Esophagus (tissue), 2 donors: ENCODE results near the gene MTHFS. TPM values are rescaled to one million over a fixed set of nuclear protein-coding genes. Genes with fewer than 3 reads are reported as not detected.
"Not testable (repeated sequence)": the region's sequence is repeated elsewhere in the genome, so short reads cannot be mapped to it uniquely, and the experiment has no call there.

ENCODE experiments used
- H3K27ac ChIP-seq, 2 donors: one replicate each; pipeline ENCODE4 v1.5.1; 2013; ENCODE audit warnings: low read depth in 2 of 2, mild to moderate bottlenecking in 2 of 2, inconsistent platforms in 1 of 2, low read length in 1 of 2, moderate library complexity in 1 of 2
- H3K27me3 ChIP-seq, 2 donors: one replicate each; pipeline ENCODE4 v1.6.1; 2013; ENCODE audit warnings: low read length in 2 of 2, control low read depth in 1 of 2, mild to moderate bottlenecking in 1 of 2; ENCODE audit not compliant: insufficient read depth in 2 of 2, control insufficient read depth in 1 of 2
- H3K36me3 ChIP-seq, 2 donors: one replicate each; pipeline ENCODE4 v1.6.1; 2013; ENCODE audit warnings: low read length in 1 of 2; ENCODE audit not compliant: control insufficient read depth in 2 of 2, insufficient read depth in 2 of 2
- H3K4me1 ChIP-seq, 2 donors: one replicate each; pipeline ENCODE4 v1.6.1; 2013; ENCODE audit warnings: low read length in 1 of 2; ENCODE audit not compliant: control insufficient read depth in 2 of 2, insufficient read depth in 2 of 2
- H3K4me3 ChIP-seq, 2 donors: one replicate each; pipeline ENCODE4 v1.5.1; 2013; ENCODE audit warnings: low read length in 2 of 2, mild to moderate bottlenecking in 2 of 2, low read depth in 1 of 2, moderate library complexity in 1 of 2
- H3K9me3 ChIP-seq, 2 donors: one replicate each; pipeline ENCODE4 v1.6.1; 2013; ENCODE audit warnings: mild to moderate bottlenecking in 2 of 2, low read depth in 1 of 2, low read length in 1 of 2, moderate library complexity in 1 of 2; ENCODE audit not compliant: control insufficient read depth in 2 of 2, insufficient read depth in 1 of 2
- WGBS, 2 donors: extraction: QIAGEN DNeasy Blood & Tissue Kit; methylation state at CpG; one replicate each; pipeline ENCODE4 v1.1.7; 2013; 5-methylcytosine and 5-hydroxymethylcytosine counted together
- polyA plus RNA-seq, 2 donors: library from polyadenylated mRNA; stranded (reverse); fragments of 200-250 nt; gene quantifications; one replicate each; pipeline ENCODE4 v1.2.3, GENCODE V29; 2013
- donor health status: healthy with polysubstance abuse.
- donor health status: Bipolar disorder and iron deficiency.

The MTHFS gene
- polyA plus RNA-seq, 2 donors = 17.1 to 32.8 TPM

DNA sequence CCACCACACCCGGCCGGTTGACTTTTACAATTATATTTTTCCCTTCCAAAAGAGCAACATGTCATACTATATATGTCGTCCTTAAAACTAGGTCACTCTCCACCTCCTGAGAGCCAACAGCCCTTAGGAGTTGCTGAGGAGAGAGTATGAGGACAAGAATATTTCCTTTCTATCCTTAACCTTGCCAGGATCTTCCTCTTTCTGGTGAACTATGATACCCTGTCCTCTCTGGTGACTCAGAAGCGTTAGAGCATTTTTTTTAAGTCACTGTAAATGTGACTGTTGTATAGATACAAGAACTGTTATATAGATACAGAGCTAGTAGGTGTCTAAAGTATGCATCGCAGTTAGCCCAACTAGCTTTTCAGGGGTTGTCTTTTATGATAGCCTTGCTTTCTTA, 33.7 kb upstream of the MTHFS start:
- no peak overlapping the region for H3K27ac ChIP-seq
- H3K9me3 ChIP-seq = no peaks in the 10 kb centered on the region
- no peaks in the 10 kb centered on the region for H3K36me3 ChIP-seq
- H3K4me3 ChIP-seq = no peak overlapping the region
- 71 to 72% methylated on average over 5 of the region's 5 CpGs for WGBS, 2 donors
- no peaks in the 10 kb centered on the region for H3K4me1 ChIP-seq
- no peaks in the 10 kb centered on the region for H3K27me3 ChIP-seq

DNA sequence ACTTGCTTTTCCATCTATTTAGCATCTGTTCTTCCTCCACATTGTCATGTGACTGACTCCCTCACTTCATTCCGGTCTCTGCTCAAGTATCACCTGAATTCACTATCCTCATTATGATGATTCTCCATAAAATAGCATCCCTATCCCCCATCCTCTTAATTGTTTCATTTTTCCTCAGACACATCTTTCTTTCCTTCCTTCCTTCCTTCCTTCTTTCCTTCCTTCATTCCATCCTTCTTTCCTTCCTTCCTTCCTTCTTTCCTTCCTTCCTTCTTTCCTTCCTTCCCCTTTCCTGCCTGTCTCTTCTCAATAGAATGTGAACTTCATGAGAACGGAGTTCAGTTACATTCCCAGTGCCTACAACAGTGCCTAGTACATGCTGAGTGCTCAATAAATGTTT, 32.6 kb upstream of the MTHFS start:
- no peaks in the 10 kb centered on the region for H3K36me3 ChIP-seq
- 85 to 90% methylated on average over 2 of the region's 2 CpGs for WGBS, 2 donors
- H3K9me3 ChIP-seq = no peaks in the 10 kb centered on the region
- H3K4me3 ChIP-seq = no peak overlapping the region
- H3K4me1 ChIP-seq = peaks cover 0 to under 1% of the 10 kb centered on the region in 2 donors
- H3K27ac ChIP-seq = no peak overlapping the region
- no peaks in the 10 kb centered on the region for H3K27me3 ChIP-seq

GRCh38 chr15:79926116-79926515, 29.3 kb upstream of the MTHFS start:
- not testable (repeated sequence) for H3K9me3 ChIP-seq, H3K4me3 ChIP-seq, H3K36me3 ChIP-seq, H3K4me1 ChIP-seq, H3K27me3 ChIP-seq, H3K27ac ChIP-seq
- 97 to 98% methylated on average over 21 to 36 of the region's 36 CpGs for WGBS, 2 donors

DNA sequence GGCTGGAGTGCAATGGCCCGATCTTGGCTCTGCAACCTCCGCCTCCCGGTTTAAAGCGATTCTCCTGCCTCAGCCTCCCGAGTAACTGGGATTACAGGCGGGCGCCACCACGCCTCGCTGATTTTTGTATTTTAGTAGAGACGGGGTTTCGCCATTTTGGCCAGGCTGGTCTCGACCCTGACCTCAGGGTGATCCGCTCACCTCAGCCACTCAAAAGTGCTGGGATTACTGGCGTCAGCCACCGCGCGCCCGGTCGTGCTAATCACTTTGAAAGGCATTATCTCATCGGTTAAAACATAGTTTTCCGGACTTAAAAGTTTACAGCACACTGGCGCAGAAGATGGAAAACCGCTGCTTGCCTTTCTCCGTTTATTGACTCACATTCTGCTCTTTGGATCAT, 27.6 kb upstream of the MTHFS start:
- no peaks in the 10 kb centered on the region for H3K36me3 ChIP-seq
- H3K9me3 ChIP-seq = peaks cover 6 to 8% of the 10 kb centered on the region in 2 donors
- H3K27ac ChIP-seq = peak overlapping the region; percentile 96 to 99
- H3K4me1 ChIP-seq = peaks cover 0 to 3% of the 10 kb centered on the region in 2 donors
- 90 to 93% methylated on average over 24 of the region's 24 CpGs for WGBS, 2 donors
- no peaks in the 10 kb centered on the region for H3K27me3 ChIP-seq
- peak overlapping the region in 1 of 2 donors; percentile 68 for H3K4me3 ChIP-seq

GRCh38 chr15:79923515-79924169, 26.8 kb upstream of the MTHFS start:
- Histone ChIP-seq H3K27me3 (no peaks in the 10 kb centered on the region), H3K4me1 (peaks cover 0 to 3% of the 10 kb centered on the region in 2 donors), H3K4me3 (peak overlapping the region; percentile 68 to 90), H3K9me3 (peaks cover 10 to 14% of the 10 kb centered on the region in 2 donors), H3K27ac (peak overlapping the region; percentile 96 to 99), H3K36me3 (peaks cover 0 to 3% of the 10 kb centered on the region in 2 donors)
- 0% methylated on average over 62 to 68 of the region's 68 CpGs for WGBS, 2 donors

- Histone ChIP-seq H3K4me1 (peaks cover 0 to 3% of the 10 kb centered on the region in 2 donors), H3K9me3 (peaks cover 14 to 17% of the 10 kb centered on the region in 2 donors), H3K36me3 (peaks cover 0 to 3% of the 10 kb centered on the region in 2 donors), H3K27me3 (no peaks in the 10 kb centered on the region), H3K27ac (peak overlapping the region; percentile 96 to 99), H3K4me3 (peak overlapping the region; percentile 68 to 90)
- whole genome bisulfite sequencing, 2 donors = 0% methylated on average over 31 to 51 of the region's 51 CpGs
These were observed 26.3 kb upstream of the MTHFS start for GRCh38 chr15:79923079-79923514.

DNA sequence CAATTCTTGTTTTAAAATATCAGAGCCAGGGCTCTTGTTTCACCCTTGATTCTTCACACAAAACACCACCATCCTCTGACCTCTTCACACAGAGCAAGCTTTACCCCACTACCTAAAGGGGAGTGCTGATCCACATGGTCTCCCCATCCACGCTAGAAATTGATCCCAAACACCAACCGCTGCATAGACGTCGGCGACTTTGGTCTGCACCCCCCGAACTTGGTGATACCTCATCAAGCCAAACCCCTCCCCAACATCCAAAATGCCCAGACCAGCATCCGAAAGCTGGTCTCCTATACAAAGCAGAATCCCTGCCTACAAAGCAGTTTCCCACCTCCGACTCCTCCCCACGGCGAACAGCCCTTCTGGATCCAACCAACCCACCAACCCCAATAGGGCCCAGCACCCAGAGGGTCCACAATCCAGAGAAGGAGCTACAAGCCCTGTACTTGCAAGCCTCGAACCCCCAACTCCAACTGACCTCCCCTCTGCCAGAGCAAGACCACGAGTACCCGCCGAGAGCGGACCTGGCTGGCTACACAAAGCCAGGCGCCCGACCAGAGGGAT, 25.8 kb upstream of the MTHFS start:
- Histone ChIP-seq H3K4me1 (peaks cover 0 to 3% of the 10 kb centered on the region in 2 donors), H3K36me3 (peaks cover 0 to 3% of the 10 kb centered on the region in 2 donors), H3K4me3 (peak overlapping the region; percentile 68 to 90), H3K27ac (peak overlapping the region; percentile 96 to 99), H3K27me3 (no peaks in the 10 kb centered on the region), H3K9me3 (peaks cover 16 to 18% of the 10 kb centered on the region in 2 donors)
- WGBS, 2 donors = 17 to 19% methylated on average over 17 of the region's 17 CpGs

- peaks cover 0 to 3% of the 10 kb centered on the region in 2 donors for H3K4me1 ChIP-seq
These were observed 23.1 kb upstream of the MTHFS start for GRCh38 chr15:79919749-79920511.

GRCh38 chr15:79919090-79919748, 22.4 kb upstream of the MTHFS start:
- 95 to 96% methylated on average over 27 of the region's 27 CpGs for WGBS, 2 donors
- Histone ChIP-seq H3K27me3 (no peaks in the 10 kb centered on the region), H3K4me3 (no peak overlapping the region), H3K9me3 (peaks cover 21 to 22% of the 10 kb centered on the region in 2 donors), H3K36me3 (peaks cover 0 to 3% of the 10 kb centered on the region in 2 donors), H3K4me1 (no peaks in the 10 kb centered on the region), H3K27ac (no peak overlapping the region)

More at GRCh38 chr15:79919749-79920511, 23.1 kb upstream of the MTHFS start:
- no peak overlapping the region for H3K27ac ChIP-seq
- H3K27me3 ChIP-seq = no peaks in the 10 kb centered on the region
- WGBS, 2 donors = 90 to 99% methylated on average over 12 of the region's 12 CpGs
- H3K36me3 ChIP-seq = peaks cover 0 to 3% of the 10 kb centered on the region in 2 donors
- peaks cover 21 to 22% of the 10 kb centered on the region in 2 donors for H3K9me3 ChIP-seq
- H3K4me3 ChIP-seq = no peak overlapping the region
